ENCODE results near the gene LGALSL.
"Not testable (repeated sequence)": the region's sequence is repeated elsewhere in the genome, so short reads cannot be mapped to it uniquely, and the experiment has no call there.

Gene LGALSL

GRCh38 chr2:64442801-64443429 is 11.0 kb upstream of the LGALSL start:
- DNase-seq (ENCODE audit: low read depth in 3 of 3, low spot score in 1 of 3), result no peak

- DNase-seq (ENCODE audit: low read depth in 3 of 3, low spot score in 1 of 3), result not testable (repeated sequence)
These were observed 8.0 kb upstream of the LGALSL start for GRCh38 chr2:64445970-64446369.

GRCh38 chr2:64447317-64448040 is 6.5 kb upstream of the LGALSL start:
- no peak for DNase-seq (ENCODE audit: low read depth in 3 of 3, low spot score in 1 of 3)

- DNase-seq (ENCODE audit: low read depth in 3 of 3, low spot score in 1 of 3), result no peak
These were observed 5.9 kb upstream of the LGALSL start for GRCh38 chr2:64448041-64448426.

GRCh38 chr2:64451051-64451450 is 2.9 kb upstream of the LGALSL start:
- no peak for DNase-seq (ENCODE audit: low read depth in 3 of 3, low spot score in 1 of 3)

GRCh38 chr2:64454386-64455332 is 697 bp downstream of the LGALSL start:
- DNase-seq (ENCODE audit: low read depth in 3 of 3, low spot score in 1 of 3), result peak in 2 of 3 donors; percentile 15 to 39

- no peak for DNase-seq (ENCODE audit: low read depth in 3 of 3, low spot score in 1 of 3)
These were observed 1.6 kb downstream of the LGALSL start for GRCh38 chr2:64455545-64455944.

GRCh38 chr2:64456293-64456692 is 2.3 kb downstream of the LGALSL start:
- DNase-seq (ENCODE audit: low read depth in 3 of 3, low spot score in 1 of 3), result no peak

- DNase-seq (ENCODE audit: low read depth in 3 of 3, low spot score in 1 of 3), result no peak
These were observed 3.6 kb downstream of the LGALSL start for GRCh38 chr2:64457524-64457923.

GRCh38 chr2:64459575-64459974 is 5.6 kb downstream of the LGALSL start:
- DNase-seq (ENCODE audit: low read depth in 3 of 3, low spot score in 1 of 3), result no peak

GRCh38 chr2:64460330-64460729 is 6.4 kb downstream of the LGALSL start:
- DNase-seq (ENCODE audit: low read depth in 3 of 3, low spot score in 1 of 3), result no peak

GRCh38 chr2:64461271-64462058 is 7.5 kb downstream of the LGALSL start:
- DNase-seq (ENCODE audit: low read depth in 3 of 3, low spot score in 1 of 3), result no peak

- no peak for DNase-seq (ENCODE audit: low read depth in 3 of 3, low spot score in 1 of 3)
These were observed 8.2 kb downstream of the LGALSL start for GRCh38 chr2:64462171-64462570.

- no peak for DNase-seq (ENCODE audit: low read depth in 3 of 3, low spot score in 1 of 3)
These were observed 9.2 kb downstream of the LGALSL start for GRCh38 chr2:64462940-64463700.

- DNase-seq (ENCODE audit: low read depth in 3 of 3, low spot score in 1 of 3), result no peak
These were observed 9.8 kb downstream of the LGALSL start for GRCh38 chr2:64463781-64464180.

GRCh38 chr2:64466478-64467085 is 12.6 kb downstream of the LGALSL start:
- no peak for DNase-seq (ENCODE audit: low read depth in 3 of 3, low spot score in 1 of 3)

GRCh38 chr2:64467096-64467843 is 13.3 kb downstream of the LGALSL start:
- no peak for DNase-seq (ENCODE audit: low read depth in 3 of 3, low spot score in 1 of 3)

- no peak for DNase-seq (ENCODE audit: low read depth in 3 of 3, low spot score in 1 of 3)
These were observed 15.3 kb downstream of the LGALSL start for GRCh38 chr2:64469261-64469660.

- no peak for DNase-seq (ENCODE audit: low read depth in 3 of 3, low spot score in 1 of 3)
These were observed 16.1 kb downstream of the LGALSL start for GRCh38 chr2:64470071-64470470.
